Activated CD4-positive, alpha-beta T cell treated with anti-CD3 and anti-CD28 coated beads, Interleukin-2, amount 10 ng/mL, durations not matched to agents 7 days and 5 days (primary cell): ENCODE measurements around the gene NLRP3. TPM values are rescaled to one million over a fixed set of nuclear protein-coding genes. Genes with fewer than 3 reads are reported as not detected.

Experiments
- CTCF ChIA-PET: fragments of 350-600 bp; sonication (Branson Sonifier 250); formaldehyde crosslinking; loops from one replicate; lab custom pipeline; 2021; ENCODE audit warnings: antibody characterized with exemption; lab: Charles Lee
- POLR2A ChIA-PET: fragments of 350-600 bp; sonication (Branson Sonifier 250); formaldehyde crosslinking; loops from one replicate; lab custom pipeline; 2021; ENCODE audit warnings: antibody characterized with exemption; lab: Charles Lee
- DNase-seq: peaks from one replicate; pipeline ENCODE4 v3.0.0-alpha.2; 2020
- H3K27ac Mint-ChIP-seq: one replicate; pipeline ENCODE4 v1.8.0; 2021; ENCODE audit warnings: mild to moderate bottlenecking, moderate library complexity, mixed read lengths
- H3K27me3 Mint-ChIP-seq: one replicate; pipeline ENCODE4 v1.8.0; 2021; ENCODE audit warnings: mixed read lengths
- H3K36me3 Mint-ChIP-seq: one replicate; pipeline ENCODE4 v1.8.0; 2021; ENCODE audit warnings: low read depth, mixed read lengths
- H3K4me1 Mint-ChIP-seq: one replicate; pipeline ENCODE4 v1.8.0; 2021; ENCODE audit warnings: mixed read lengths
- H3K4me3 Mint-ChIP-seq: one replicate; pipeline ENCODE4 v1.8.0; 2021; ENCODE audit warnings: mild to moderate bottlenecking, moderate library complexity, mixed read lengths
- H3K9me3 Mint-ChIP-seq: one replicate; pipeline ENCODE4 v1.8.0; 2021; ENCODE audit warnings: mixed read lengths
- total RNA-seq, 2 experiments: library from RNA; stranded (reverse); gene quantifications; one replicate each; pipeline ENCODE4 v1.2.3, GENCODE V29; 2021

Gene NLRP3
- total RNA-seq, 2 experiments from 2014 or later, result 1.4 to 2.5 TPM

DNA sequence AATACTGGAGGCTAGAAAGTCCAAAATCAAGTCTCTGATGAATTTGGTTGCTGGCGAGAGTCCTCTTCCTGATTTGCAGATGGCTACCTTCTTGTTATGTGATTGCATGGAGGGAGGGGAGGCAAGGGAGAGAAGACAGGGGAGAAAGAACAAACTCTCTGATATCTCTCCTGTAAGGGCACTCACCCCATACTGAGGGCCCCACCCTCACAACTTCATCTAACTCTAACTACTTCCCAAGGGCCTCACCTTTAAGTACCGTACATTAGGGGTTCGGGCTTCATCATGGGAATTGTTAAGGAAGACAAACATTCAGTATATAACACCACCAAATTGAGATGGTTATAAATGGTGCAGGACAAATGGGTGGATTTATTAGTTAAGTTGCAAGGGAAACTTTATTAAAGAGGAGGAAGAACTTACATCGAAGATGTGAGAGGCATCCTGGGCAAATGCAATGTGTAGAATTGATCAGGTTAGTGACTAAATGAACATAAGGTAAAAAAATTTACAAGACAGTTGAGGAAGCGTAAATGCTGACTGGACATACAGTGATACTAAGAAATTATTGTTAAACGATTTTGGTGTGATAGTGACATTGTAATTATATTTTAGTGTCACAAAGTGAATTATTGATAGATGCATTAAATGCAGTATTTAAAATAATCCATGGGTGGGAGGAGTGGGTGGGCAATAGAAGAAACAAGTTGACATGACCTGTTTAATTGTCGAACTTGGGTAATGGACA is 31.4 kb downstream of the NLRP3 start:
- no peaks in the 10 kb centered on the region for H3K9me3 Mint-ChIP-seq
- CTCF ChIA-PET, result no interaction called here
- H3K27me3 Mint-ChIP-seq, result no peaks in the 10 kb centered on the region
- POLR2A ChIA-PET, result no interaction called here
- no peak overlapping the region for H3K27ac Mint-ChIP-seq
- no peaks in the 10 kb centered on the region for H3K4me1 Mint-ChIP-seq
- H3K4me3 Mint-ChIP-seq, result no peak overlapping the region
- no peak for DNase-seq
- no peaks in the 10 kb centered on the region for H3K36me3 Mint-ChIP-seq

DNA sequence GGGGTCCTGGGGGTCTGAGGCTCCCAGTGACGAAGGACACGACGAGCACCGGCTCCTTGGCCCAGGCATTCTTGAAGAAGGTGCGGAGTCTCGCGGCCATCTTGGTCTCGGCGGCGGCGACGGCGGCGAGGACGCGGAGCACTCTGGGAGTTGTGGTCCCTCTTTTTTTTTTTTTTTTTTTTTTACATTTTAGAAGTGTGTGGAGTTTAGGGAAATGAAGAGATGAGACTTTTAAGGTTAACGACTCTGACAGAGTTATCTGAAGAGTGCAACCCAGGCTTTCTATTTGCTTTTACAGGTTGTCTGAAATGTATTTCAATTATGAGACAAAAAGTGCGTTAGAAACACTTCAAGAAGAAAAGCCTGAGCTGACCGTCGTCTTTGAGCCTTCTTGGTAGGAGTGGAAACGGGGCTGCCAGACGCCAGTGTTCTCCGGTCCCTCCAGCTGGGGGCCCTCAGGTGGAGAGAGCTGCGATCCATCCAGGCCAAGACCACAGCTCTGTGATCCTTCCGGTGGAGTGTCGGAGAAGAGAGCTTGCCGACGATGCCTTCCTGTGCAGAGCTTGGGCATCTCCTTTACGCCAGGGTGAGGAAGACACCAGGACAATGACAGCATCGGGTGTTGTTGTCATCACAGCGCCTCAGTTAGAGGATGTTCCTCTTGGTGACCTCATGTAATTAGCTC is 32.3 kb downstream of the NLRP3 start:
- POLR2A ChIA-PET, result no interaction called here
- Mint-ChIP-seq H3K27me3 (no peaks in the 10 kb centered on the region), H3K9me3 (no peaks in the 10 kb centered on the region), H3K27ac (no peak overlapping the region), H3K4me3 (no peak overlapping the region), H3K36me3 (no peaks in the 10 kb centered on the region), H3K4me1 (no peaks in the 10 kb centered on the region)
- DNase-seq, result no peak
- CTCF ChIA-PET, result interaction anchor here (1.0 to 1.1 kb wide), 2 partner anchors 15 to 23 kb away, joined by 3 read pairs; no protein-coding TSS in a partner anchor

- Mint-ChIP-seq H3K4me1 (no peaks in the 10 kb centered on the region), H3K4me3 (no peak overlapping the region), H3K27ac (no peak overlapping the region), H3K36me3 (no peaks in the 10 kb centered on the region), H3K9me3 (no peaks in the 10 kb centered on the region), H3K27me3 (peaks cover 4% of the 10 kb centered on the region)
- POLR2A ChIA-PET, result no interaction called here
- CTCF ChIA-PET, result no interaction called here
- no peak for DNase-seq
These were observed 35.5 kb downstream of the NLRP3 start for GRCh38 chr1:247451388-247452010.

DNA sequence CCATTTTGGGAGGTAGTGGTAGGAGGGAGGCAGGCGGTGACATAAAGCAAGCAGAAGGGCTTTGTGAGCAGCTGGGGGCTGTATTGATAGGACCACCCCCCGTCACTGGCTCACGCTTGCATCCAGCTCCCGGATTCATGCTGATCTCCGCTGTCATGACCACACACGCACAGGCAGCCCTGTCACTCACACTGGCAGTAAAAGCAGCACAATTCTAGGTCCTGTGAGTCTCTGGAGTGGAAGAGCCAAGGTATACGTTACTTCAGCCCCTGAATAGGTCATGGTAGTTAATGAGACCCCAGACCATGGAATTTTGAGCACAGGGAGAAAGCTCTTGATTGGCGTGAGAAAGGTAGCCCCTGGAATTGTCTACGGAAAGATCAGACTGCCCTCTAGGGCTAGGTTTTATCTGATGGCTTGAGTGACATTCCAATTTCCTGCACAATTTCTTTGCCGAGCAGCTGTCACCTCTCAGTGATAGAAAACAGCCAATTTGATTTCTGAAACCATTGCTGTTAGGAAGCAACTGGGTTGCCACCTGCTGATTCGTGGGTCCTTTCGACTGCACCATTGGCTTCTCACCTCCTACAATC is 36.6 kb downstream of the NLRP3 start:
- POLR2A ChIA-PET, result no interaction called here
- no peak overlapping the region for H3K27ac Mint-ChIP-seq
- H3K9me3 Mint-ChIP-seq, result no peaks in the 10 kb centered on the region
- no peak overlapping the region for H3K4me3 Mint-ChIP-seq
- CTCF ChIA-PET, result no interaction called here
- H3K27me3 Mint-ChIP-seq, result peaks cover 6% of the 10 kb centered on the region
- no peaks in the 10 kb centered on the region for H3K36me3 Mint-ChIP-seq
- no peaks in the 10 kb centered on the region for H3K4me1 Mint-ChIP-seq
- no peak for DNase-seq

DNA sequence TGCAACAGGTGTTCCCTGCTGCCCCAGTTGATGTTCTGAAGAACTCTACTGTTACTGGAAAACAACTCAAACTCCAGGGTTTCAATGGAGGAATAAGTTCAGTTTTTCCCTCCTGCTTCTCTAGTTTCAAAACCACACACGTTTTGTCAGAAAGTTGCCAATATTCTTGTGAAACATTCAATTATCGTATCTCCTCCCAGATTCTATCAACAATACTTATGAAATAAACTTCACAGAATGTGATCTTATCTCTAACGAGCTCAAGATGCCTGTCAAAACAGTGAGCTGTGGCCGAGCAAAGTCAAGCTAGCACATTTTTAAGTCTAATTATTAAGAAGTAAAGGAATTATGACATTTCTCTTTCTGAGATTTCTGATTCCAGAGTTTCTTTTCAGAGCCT is 37.3 kb downstream of the NLRP3 start:
- no peak overlapping the region for H3K4me3 Mint-ChIP-seq
- no peaks in the 10 kb centered on the region for H3K9me3 Mint-ChIP-seq
- H3K27me3 Mint-ChIP-seq, result peaks cover 6% of the 10 kb centered on the region
- CTCF ChIA-PET, result interaction anchor here (1.2 kb wide), 1 partner anchor 12 kb away, joined by 3 read pairs; no protein-coding TSS in a partner anchor
- H3K27ac Mint-ChIP-seq, result no peak overlapping the region
- POLR2A ChIA-PET, result no interaction called here
- H3K4me1 Mint-ChIP-seq, result no peaks in the 10 kb centered on the region
- no peak for DNase-seq
- H3K36me3 Mint-ChIP-seq, result no peaks in the 10 kb centered on the region

GRCh38 chr1:247453997-247454396 is 38.0 kb downstream of the NLRP3 start:
- CTCF ChIA-PET, result interaction anchor here (1.2 kb wide), 1 partner anchor 12 kb away, joined by 3 read pairs; no protein-coding TSS in a partner anchor
- no peaks in the 10 kb centered on the region for H3K36me3 Mint-ChIP-seq

DNA sequence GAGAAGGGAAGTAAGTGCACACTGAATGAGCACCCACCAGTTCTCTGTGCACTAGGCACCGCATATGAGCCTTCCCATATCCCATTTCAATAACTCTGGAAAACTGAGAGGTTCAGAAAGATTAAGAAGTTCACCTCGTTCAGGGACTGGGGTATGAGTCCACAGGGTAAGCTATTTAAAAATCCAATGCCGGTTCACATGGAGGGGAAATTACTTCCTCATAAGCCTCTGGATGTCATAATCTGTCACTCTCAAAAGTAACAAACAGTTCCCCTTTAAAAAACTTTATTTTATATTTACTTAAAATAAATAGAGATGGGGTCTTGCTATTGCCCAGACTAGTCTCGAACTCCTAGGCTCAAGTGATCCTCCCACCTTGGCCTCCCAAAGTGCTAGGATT is 40.0 kb downstream of the NLRP3 start:
- no peak overlapping the region for H3K27ac Mint-ChIP-seq
- POLR2A ChIA-PET, result no interaction called here
- CTCF ChIA-PET, result no interaction called here
- DNase-seq, result no peak
- H3K4me1 Mint-ChIP-seq, result no peaks in the 10 kb centered on the region
- H3K36me3 Mint-ChIP-seq, result no peaks in the 10 kb centered on the region
- H3K9me3 Mint-ChIP-seq, result no peaks in the 10 kb centered on the region
- peaks cover 6% of the 10 kb centered on the region for H3K27me3 Mint-ChIP-seq
- no peak overlapping the region for H3K4me3 Mint-ChIP-seq

More at GRCh38 chr1:247453997-247454396, 38.0 kb downstream of the NLRP3 start:
- H3K9me3 Mint-ChIP-seq, result no peaks in the 10 kb centered on the region
- POLR2A ChIA-PET, result interaction anchor here (0.7 kb wide), 1 partner anchor 185 kb away, joined by 3 read pairs; no protein-coding TSS in a partner anchor
- no peak for DNase-seq
- no peak overlapping the region for H3K27ac Mint-ChIP-seq
- H3K27me3 Mint-ChIP-seq, result peaks cover 6% of the 10 kb centered on the region
- H3K4me1 Mint-ChIP-seq, result no peaks in the 10 kb centered on the region
- H3K4me3 Mint-ChIP-seq, result no peak overlapping the region

- H3K4me3 Mint-ChIP-seq, result no peak overlapping the region
- ChIA-PET POLR2A (no interaction called here), CTCF (no interaction called here)
- DNase-seq, result no peak
- H3K27me3 Mint-ChIP-seq, result peaks cover 6% of the 10 kb centered on the region
- H3K4me1 Mint-ChIP-seq, result no peaks in the 10 kb centered on the region
- H3K9me3 Mint-ChIP-seq, result no peaks in the 10 kb centered on the region
- H3K27ac Mint-ChIP-seq, result no peak overlapping the region
- no peaks in the 10 kb centered on the region for H3K36me3 Mint-ChIP-seq
These were observed 41.1 kb downstream of the NLRP3 start for GRCh38 chr1:247456914-247457639.

DNA sequence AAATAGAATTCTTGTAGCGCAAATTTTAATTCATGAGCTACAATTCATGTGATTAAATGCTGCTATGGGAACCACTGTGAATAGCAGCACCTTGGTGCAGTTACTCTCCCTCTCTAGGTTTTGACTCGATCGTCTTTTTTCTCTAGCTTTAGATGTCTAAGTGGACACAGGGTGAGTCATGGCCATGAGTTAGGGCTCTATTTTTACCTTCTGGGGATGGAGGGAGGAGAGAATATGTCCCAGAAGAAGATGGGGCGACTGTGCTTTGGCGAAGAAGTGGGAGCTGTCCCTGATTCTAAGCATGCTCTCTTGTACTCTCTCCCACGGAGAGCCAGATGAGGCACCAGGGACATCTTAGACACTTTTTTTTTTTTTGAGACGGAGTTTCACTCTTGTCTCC is 43.5 kb downstream of the NLRP3 start:
- peaks cover 4% of the 10 kb centered on the region for H3K27me3 Mint-ChIP-seq
- no peak for DNase-seq
- no peak overlapping the region for H3K27ac Mint-ChIP-seq
- no peak overlapping the region for H3K4me3 Mint-ChIP-seq
- ChIA-PET POLR2A (no interaction called here), CTCF (interaction anchor here (0.6 kb wide), 2 partner anchors 45 to 624 kb away, joined by 3 to 4 read pairs; no protein-coding TSS in a partner anchor)
- H3K9me3 Mint-ChIP-seq, result no peaks in the 10 kb centered on the region
- no peaks in the 10 kb centered on the region for H3K4me1 Mint-ChIP-seq
- H3K36me3 Mint-ChIP-seq, result no peaks in the 10 kb centered on the region

GRCh38 chr1:247465796-247466195 is 49.8 kb downstream of the NLRP3 start:
- H3K9me3 Mint-ChIP-seq, result no peaks in the 10 kb centered on the region
- no peaks in the 10 kb centered on the region for H3K27me3 Mint-ChIP-seq
- H3K4me3 Mint-ChIP-seq, result no peak overlapping the region
- H3K27ac Mint-ChIP-seq, result no peak overlapping the region
- H3K36me3 Mint-ChIP-seq, result no peaks in the 10 kb centered on the region
- ChIA-PET CTCF (no interaction called here), POLR2A (no interaction called here)
- no peak for DNase-seq
- H3K4me1 Mint-ChIP-seq, result no peaks in the 10 kb centered on the region

- no peaks in the 10 kb centered on the region for H3K36me3 Mint-ChIP-seq
- no peaks in the 10 kb centered on the region for H3K4me1 Mint-ChIP-seq
- DNase-seq, result no peak
- no peak overlapping the region for H3K4me3 Mint-ChIP-seq
- H3K9me3 Mint-ChIP-seq, result no peaks in the 10 kb centered on the region
- ChIA-PET POLR2A (no interaction called here), CTCF (no interaction called here)
- no peak overlapping the region for H3K27ac Mint-ChIP-seq
- no peaks in the 10 kb centered on the region for H3K27me3 Mint-ChIP-seq
These were observed 51.2 kb downstream of the NLRP3 start for GRCh38 chr1:247467129-247467528.

GRCh38 chr1:247468481-247469140 is 52.6 kb downstream of the NLRP3 start:
- CTCF ChIA-PET, result no interaction called here
- Mint-ChIP-seq H3K9me3 (no peaks in the 10 kb centered on the region), H3K4me1 (no peaks in the 10 kb centered on the region), H3K27ac (no peak overlapping the region), H3K36me3 (no peaks in the 10 kb centered on the region), H3K4me3 (no peak overlapping the region), H3K27me3 (peaks cover 2% of the 10 kb centered on the region)
- no peak for DNase-seq
- POLR2A ChIA-PET, result no interaction called here
